Measurements from ENCODE around the gene ZNF550. TPM values are rescaled to one million over a fixed set of nuclear protein-coding genes. Genes with fewer than 3 reads are reported as not detected.
"Not testable (repeated sequence)": the region's sequence is repeated elsewhere in the genome, so short reads cannot be mapped to it uniquely, and the experiment has no call there.

Gene ZNF550
- polyA plus RNA-seq, 2 of the 4 experiments (the other 2 are of a cell fraction), result 4.7 to 8.7 TPM

DNA sequence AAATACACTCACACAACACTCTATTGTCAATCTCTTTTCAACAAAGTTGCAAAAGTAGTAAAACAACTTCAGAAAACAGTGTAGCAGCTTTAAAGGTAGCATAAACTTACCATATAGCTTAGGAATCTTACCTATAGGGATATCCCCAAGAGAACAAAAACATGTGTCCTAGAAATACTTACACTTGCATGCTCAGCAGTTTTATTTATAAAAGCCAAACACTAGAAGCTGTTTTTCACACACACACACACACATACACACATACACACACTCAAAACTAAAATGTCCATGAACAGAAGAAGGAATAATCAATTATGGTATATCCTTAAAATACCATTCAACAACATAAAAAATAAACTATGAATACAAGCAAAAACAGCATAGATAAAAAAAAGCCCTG is 48.2 kb downstream of the ZNF550 start:
- no peak for DNase-seq (ENCODE audit: low read depth in 1 of 2, low spot score in 1 of 2)
- no peak for ATAC-seq
- Histone ChIP-seq H3K27ac (no peak overlapping the region), H3K9me3 (peaks cover 88% of the 10 kb centered on the region), H3K4me1 (no peaks in the 10 kb centered on the region), H3K4me3 (no peak overlapping the region), H3K4me2 (no peak overlapping the region)
- peak; percentile 18 for FAIRE-seq
- CTCF ChIA-PET, result interaction anchor here (0.5 kb wide), 1 partner anchor 450 kb away, joined by 4 read pairs; no protein-coding TSS in a partner anchor
- POLR2A ChIA-PET, result no interaction called here
- no peak for TF ChIP-seq HEYL (CRISPR knock-in tag; IDR thresholded peaks at IDR 0.05)
- TF ChIP-seq MAFK (IDR thresholded peaks at IDR 0.05; ENCODE audit: partially characterized antibody), result peak; percentile 72

DNA sequence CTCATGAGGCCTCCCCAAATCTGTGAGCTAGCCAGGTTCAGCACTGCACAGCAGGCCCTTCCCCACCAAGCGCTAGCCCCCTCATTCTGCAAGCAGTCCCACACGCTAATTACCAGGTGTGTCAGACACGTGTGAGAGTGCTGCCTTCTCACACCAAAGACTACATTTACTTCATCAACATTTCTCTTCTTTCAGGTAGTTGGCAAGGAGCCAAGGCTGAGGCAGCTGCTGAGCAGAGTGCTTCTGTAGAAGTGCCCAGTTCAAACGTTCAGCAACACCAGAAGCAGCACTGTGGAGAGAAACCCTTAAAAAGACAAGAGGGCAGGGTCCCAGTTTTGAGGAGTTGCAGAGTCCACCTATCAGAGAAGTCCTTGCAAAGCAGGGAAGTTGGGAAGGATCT is 53.5 kb downstream of the ZNF550 start:
- Histone ChIP-seq H3K9me3 (peaks cover 86% of the 10 kb centered on the region), H3K4me3 (no peak overlapping the region), H3K4me2 (no peak overlapping the region), H3K27ac (no peak overlapping the region), H3K4me1 (no peaks in the 10 kb centered on the region)
- TF ChIP-seq ZFP36 (IDR thresholded peaks at IDR 0.05; ENCODE audit: borderline replicate concordance, partially characterized antibody) (no peak), POLR2AphosphoS2 (conservative IDR thresholded peaks at IDR 0.05; ENCODE audit: low read length) (no peak), SMC3 (IDR thresholded peaks at IDR 0.05) (no peak), EP300 (IDR thresholded peaks at IDR 0.05) (no peak)
- TF ChIP-seq, protein P1, sequence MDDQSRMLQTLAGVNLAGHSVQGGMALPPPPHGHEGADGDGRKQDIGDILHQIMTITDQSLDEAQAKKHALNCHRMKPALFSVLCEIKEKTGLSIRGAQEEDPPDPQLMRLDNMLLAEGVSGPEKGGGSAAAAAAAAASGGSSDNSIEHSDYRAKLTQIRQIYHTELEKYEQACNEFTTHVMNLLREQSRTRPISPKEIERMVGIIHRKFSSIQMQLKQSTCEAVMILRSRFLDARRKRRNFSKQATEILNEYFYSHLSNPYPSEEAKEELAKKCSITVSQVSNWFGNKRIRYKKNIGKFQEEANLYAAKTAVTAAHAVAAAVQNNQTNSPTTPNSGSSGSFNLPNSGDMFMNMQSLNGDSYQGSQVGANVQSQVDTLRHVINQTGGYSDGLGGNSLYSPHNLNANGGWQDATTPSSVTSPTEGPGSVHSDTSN (IDR thresholded peaks at IDR 0.05), result no peak
- TF ChIP-seq, protein P2, sequence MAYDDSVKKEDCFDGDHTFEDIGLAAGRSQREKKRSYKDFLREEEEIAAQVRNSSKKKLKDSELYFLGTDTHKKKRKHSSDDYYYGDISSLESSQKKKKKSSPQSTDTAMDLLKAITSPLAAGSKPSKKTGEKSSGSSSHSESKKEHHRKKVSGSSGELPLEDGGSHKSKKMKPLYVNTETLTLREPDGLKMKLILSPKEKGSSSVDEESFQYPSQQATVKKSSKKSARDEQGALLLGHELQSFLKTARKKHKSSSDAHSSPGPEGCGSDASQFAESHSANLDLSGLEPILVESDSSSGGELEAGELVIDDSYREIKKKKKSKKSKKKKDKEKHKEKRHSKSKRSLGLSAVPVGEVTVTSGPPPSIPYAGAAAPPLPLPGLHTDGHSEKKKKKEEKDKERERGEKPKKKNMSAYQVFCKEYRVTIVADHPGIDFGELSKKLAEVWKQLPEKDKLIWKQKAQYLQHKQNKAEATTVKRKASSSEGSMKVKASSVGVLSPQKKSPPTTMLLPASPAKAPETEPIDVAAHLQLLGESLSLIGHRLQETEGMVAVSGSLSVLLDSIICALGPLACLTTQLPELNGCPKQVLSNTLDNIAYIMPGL (CRISPR knock-in tag; IDR thresholded peaks at IDR 0.05; ENCODE audit: borderline replicate concordance), result no peak
- TF ChIP-seq, protein P3, sequence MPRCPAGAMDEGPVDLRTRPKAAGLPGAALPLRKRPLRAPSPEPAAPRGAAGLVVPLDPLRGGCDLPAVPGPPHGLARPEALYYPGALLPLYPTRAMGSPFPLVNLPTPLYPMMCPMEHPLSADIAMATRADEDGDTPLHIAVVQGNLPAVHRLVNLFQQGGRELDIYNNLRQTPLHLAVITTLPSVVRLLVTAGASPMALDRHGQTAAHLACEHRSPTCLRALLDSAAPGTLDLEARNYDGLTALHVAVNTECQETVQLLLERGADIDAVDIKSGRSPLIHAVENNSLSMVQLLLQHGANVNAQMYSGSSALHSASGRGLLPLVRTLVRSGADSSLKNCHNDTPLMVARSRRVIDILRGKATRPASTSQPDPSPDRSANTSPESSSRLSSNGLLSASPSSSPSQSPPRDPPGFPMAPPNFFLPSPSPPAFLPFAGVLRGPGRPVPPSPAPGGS (IDR thresholded peaks at IDR 0.05), result no peak
- TF ChIP-seq, protein P4, sequence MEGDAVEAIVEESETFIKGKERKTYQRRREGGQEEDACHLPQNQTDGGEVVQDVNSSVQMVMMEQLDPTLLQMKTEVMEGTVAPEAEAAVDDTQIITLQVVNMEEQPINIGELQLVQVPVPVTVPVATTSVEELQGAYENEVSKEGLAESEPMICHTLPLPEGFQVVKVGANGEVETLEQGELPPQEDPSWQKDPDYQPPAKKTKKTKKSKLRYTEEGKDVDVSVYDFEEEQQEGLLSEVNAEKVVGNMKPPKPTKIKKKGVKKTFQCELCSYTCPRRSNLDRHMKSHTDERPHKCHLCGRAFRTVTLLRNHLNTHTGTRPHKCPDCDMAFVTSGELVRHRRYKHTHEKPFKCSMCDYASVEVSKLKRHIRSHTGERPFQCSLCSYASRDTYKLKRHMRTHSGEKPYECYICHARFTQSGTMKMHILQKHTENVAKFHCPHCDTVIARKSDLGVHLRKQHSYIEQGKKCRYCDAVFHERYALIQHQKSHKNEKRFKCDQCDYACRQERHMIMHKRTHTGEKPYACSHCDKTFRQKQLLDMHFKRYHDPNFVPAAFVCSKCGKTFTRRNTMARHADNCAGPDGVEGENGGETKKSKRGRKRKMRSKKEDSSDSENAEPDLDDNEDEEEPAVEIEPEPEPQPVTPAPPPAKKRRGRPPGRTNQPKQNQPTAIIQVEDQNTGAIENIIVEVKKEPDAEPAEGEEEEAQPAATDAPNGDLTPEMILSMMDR (IDR thresholded peaks at IDR 0.05), result no peak
- TF ChIP-seq, protein P5, sequence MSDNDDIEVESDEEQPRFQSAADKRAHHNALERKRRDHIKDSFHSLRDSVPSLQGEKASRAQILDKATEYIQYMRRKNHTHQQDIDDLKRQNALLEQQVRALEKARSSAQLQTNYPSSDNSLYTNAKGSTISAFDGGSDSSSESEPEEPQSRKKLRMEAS (IDR thresholded peaks at IDR 0.05), result no peak
- ChIA-PET CTCF (no interaction called here), POLR2A (no interaction called here)
- 89% methylated on average over 4 of the region's 4 CpGs for WGBS (ENCODE audit: missing lambda C conversion rate)
- no peak for DNase-seq (ENCODE audit: low read depth in 1 of 2, low spot score in 1 of 2)
- no peak for ATAC-seq
- FAIRE-seq, result peak; percentile 18

DNA sequence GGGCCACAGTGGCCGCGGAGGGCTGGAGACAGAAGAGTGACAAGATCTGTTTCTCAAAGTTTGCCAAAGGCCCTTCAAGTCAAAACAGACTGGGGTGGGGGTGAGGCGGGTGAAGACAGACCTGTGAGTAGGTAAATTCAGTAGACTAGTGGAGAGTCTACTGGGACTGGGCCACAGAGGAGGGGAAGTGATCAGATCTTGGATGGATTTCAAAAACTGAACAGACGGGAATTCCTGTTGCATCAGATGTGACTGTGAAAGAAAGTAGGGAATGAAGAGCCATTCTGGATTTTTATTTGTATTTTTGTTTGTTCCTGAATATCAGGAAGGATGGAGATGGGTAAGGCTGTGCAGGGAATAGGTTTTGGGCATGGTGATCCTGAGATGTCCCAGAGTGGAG is 59.3 kb downstream of the ZNF550 start:
- POLR2A ChIA-PET, result interaction anchor here (1.0 kb wide), 2 partner anchors 13 to 78 kb away, joined by 5 to 6 read pairs; partner anchors contain the start of genes ZNF416 and ZNF419
- Histone ChIP-seq H3K4me2 (peak overlapping the region; percentile 69), H3K9me3 (peaks cover 83% of the 10 kb centered on the region), H3K4me3 (peak overlapping the region; percentile 88)
- ATAC-seq, result peak in 1 of 2 experiments; percentile 46; a peak in 3 of 6 replicates
- H3K4me1 ChIP-seq; DNase-seq (ENCODE audit: low read depth in 1 of 2, low spot score in 1 of 2); CTCF ChIA-PET; H3K27ac ChIP-seq: not testable (repeated sequence)
- FAIRE-seq, result peak; percentile 81
- 17% methylated on average over 2 of the region's 4 CpGs for WGBS (ENCODE audit: missing lambda C conversion rate)

DNA sequence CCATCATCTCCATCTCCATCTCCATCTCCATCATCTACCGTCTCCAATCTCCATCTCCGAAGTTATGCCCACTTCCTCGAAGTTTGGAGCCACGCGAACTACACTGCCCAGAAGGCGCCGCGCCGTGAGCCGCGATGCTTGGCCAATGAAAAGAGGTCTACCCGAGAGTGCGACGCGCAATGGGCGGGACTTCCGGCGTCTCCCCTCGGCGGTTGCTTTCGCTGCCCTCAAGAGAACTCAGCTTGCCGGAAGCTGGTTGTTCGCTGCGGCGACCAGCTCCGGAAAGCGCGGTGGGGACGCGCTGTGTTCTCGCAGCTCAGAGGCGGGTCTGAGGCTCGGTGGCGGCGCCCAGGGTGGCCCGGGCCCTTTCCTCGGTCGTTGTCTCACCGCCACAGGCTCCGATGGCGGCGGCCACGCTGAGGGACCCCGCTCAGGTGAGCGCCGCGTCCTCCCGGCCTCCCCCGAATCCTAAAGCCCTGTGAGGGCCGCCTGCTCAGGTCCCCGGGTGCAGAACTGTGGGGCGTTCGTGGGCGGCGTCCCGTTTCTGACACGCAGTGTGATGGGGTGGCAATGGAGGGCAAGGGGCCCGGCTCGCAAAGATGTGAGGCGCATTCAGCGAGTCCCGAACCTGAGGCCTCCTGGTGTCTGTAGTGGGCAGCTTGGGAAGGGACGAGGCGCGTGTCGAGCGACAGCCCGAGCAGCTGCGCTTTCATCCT is 59.8 kb downstream of the ZNF550 start, which contains the start of gene ZNF773:
Gene ZNF773 (plus strand): TSS at position 259 of the 716 bp plus-strand sequence. CDS start 143 bp downstream, at position 402.
- CTCF ChIA-PET, H3K4me1 ChIP-seq: not testable (repeated sequence)
- peak within 1 kb of the TSS; percentile 85 to 90 for H3K27ac ChIP-seq
- peak within 1 kb of the TSS; percentile 69 for H3K4me2 ChIP-seq
- peak within 1 kb of the TSS; percentile 88 for H3K4me3 ChIP-seq
- TF ChIP-seq, protein P6, sequence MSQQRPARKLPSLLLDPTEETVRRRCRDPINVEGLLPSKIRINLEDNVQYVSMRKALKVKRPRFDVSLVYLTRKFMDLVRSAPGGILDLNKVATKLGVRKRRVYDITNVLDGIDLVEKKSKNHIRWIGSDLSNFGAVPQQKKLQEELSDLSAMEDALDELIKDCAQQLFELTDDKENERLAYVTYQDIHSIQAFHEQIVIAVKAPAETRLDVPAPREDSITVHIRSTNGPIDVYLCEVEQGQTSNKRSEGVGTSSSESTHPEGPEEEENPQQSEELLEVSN (IDR thresholded peaks at IDR 0.05; ENCODE audit: borderline replicate concordance, low read depth), result peak; percentile 62; the same call in 1 of the 2 replicates
- TF ChIP-seq PHF8 (IDR thresholded peaks at IDR 0.05; ENCODE audit: borderline replicate concordance, low read depth) (peak; percentile 49; the same call in 1 of the 2 replicates), POLR2A (IDR thresholded peaks at IDR 0.05; ENCODE audit: low read length) (peak; percentile 71), JUN (IDR thresholded peaks at IDR 0.05) (peak in 1 of 2 experiments; percentile 50; a peak in 1 of 5 replicates)
- TF ChIP-seq, protein P5 (IDR thresholded peaks at IDR 0.05), result peak; percentile 72
- DNase-seq (ENCODE audit: low read depth in 1 of 2, low spot score in 1 of 2) (peak; percentile 81 to 98), FAIRE-seq (peak; percentile 94), ATAC-seq (peak; percentile 100)
- POLR2A ChIA-PET, result interaction anchor here (0.9 to 1.0 kb wide), 3 partner anchors 12 to 207 kb away, joined by 4 to 6 read pairs (median 5); partner anchors contain the start of genes ZNF416 and ZNF419
- 2% methylated on average over 43 of the region's 69 CpGs for WGBS (ENCODE audit: missing lambda C conversion rate)
- H3K9me3 ChIP-seq, result peaks cover 84% of the 10 kb centered on the region

DNA sequence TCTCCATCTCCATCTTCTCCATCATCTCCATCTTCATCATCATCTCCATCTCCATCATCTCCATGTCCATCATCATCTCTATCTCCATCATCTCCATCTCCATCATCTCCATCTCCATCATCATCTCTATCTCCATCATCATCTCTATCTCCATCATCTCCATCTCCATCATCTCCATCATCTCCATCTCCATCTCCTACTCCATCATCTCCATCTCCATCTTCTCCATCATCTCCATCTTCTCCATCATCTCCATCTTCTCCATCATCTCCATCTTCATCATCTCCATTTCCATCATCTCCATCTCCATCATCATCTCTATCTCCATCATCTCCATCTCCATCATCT is 60.4 kb downstream of the ZNF550 start:
- CTCF ChIA-PET; H3K4me1 ChIP-seq; DNase-seq (ENCODE audit: low read depth in 1 of 2, low spot score in 1 of 2); FAIRE-seq; H3K27ac ChIP-seq; ATAC-seq: not testable (repeated sequence)
- Histone ChIP-seq H3K9me3 (peaks cover 87% of the 10 kb centered on the region), H3K4me2 (peak overlapping the region; percentile 69; the same call in 2 of the 3 replicates), H3K4me3 (peak overlapping the region; percentile 88; the same call in 2 of the 3 replicates)
- POLR2A ChIA-PET, result interaction anchor here (0.9 to 1.0 kb wide), 3 partner anchors 12 to 207 kb away, joined by 4 to 6 read pairs (median 5); partner anchors contain the start of genes ZNF416 and ZNF419

Data from A549 (cell line).